Activated B cell treated with CpG ODN at 0.5 μM for 24 hours (primary cell): ENCODE data around the gene EEFSEC. TPM values are rescaled to one million over a fixed set of nuclear protein-coding genes. Genes with fewer than 3 reads are reported as not detected.

Experiments used
- ATAC-seq: fragments of 200-7000 bp; cut with Tn5 transposase; one replicate; pipeline ENCODE4 v1.10.0; 2021; ENCODE audit warnings: low read depth, mild to moderate bottlenecking, moderate library complexity
- CTCF ChIA-PET: fragments of 350-600 bp; sonication (Branson Sonifier 250); formaldehyde crosslinking; loops from one replicate; lab custom pipeline; 2021; ENCODE audit warnings: antibody characterized with exemption; lab: Charles Lee
- POLR2A ChIA-PET: fragments of 350-600 bp; sonication (Branson Sonifier 250); formaldehyde crosslinking; loops from one replicate; lab custom pipeline; 2021; ENCODE audit warnings: antibody characterized with exemption; lab: Charles Lee
- DNase-seq: peaks from one replicate; pipeline ENCODE4 v3.0.0; 2022
- H3K27ac Mint-ChIP-seq: one replicate; pipeline ENCODE4 v1.8.0; 2020; ENCODE audit warnings: mixed read lengths
- H3K27me3 Mint-ChIP-seq: one replicate; pipeline ENCODE4 v1.8.0; 2021; ENCODE audit warnings: mixed read lengths
- H3K36me3 Mint-ChIP-seq: one replicate; pipeline ENCODE4 v1.8.0; 2021; ENCODE audit warnings: low read depth, mixed read lengths
- H3K4me1 Mint-ChIP-seq: one replicate; pipeline ENCODE4 v1.8.0; 2021; ENCODE audit warnings: mixed read lengths
- H3K4me3 Mint-ChIP-seq: one replicate; pipeline ENCODE4 v1.8.0; 2020; ENCODE audit warnings: mild to moderate bottlenecking, mixed read lengths
- H3K9me3 Mint-ChIP-seq: one replicate; pipeline ENCODE4 v1.8.0; 2020; ENCODE audit warnings: mixed read lengths
- CTCF ChIP-seq: fragments of 200-600 bp; IDR thresholded peaks from one replicate; pipeline ENCODE4 v1.8.0; 2022; ENCODE audit warnings: antibody characterized with exemption, mild to moderate bottlenecking
- intact Hi-C: fragments of 100-400 bp; cut with micrococcal nuclease; formaldehyde crosslinking; loops from one replicate; pipeline ENCODE4 v1.15.1; 2024
- total RNA-seq: library from RNA; stranded (reverse); gene quantifications from 2 replicates; pipeline ENCODE4 v1.2.3, GENCODE V29; 2022

EEFSEC gene
- total RNA-seq, 1 donor from 2014 or later = 20.0 TPM

GRCh38 chr3:128420289-128420688 is 267.0 kb downstream of the EEFSEC start:
- no peak overlapping the region for H3K27ac Mint-ChIP-seq
- intact Hi-C loops = no loop called here
- POLR2A ChIA-PET = interaction anchor here (0.7 kb wide), 1 partner anchor 16 kb away, joined by 3 read pairs; no protein-coding TSS in a partner anchor
- no peak for ATAC-seq
- CTCF ChIA-PET = no interaction called here
- H3K27me3 Mint-ChIP-seq = no peaks in the 10 kb centered on the region
- H3K9me3 Mint-ChIP-seq = peaks cover 2% of the 10 kb centered on the region
- no peaks in the 10 kb centered on the region for H3K36me3 Mint-ChIP-seq
- H3K4me3 Mint-ChIP-seq = no peak overlapping the region
- no peak for TF ChIP-seq CTCF
- DNase-seq = no peak
- no peaks in the 10 kb centered on the region for H3K4me1 Mint-ChIP-seq

- CTCF ChIA-PET = no interaction called here
- H3K4me1 Mint-ChIP-seq = no peaks in the 10 kb centered on the region
- no peaks in the 10 kb centered on the region for H3K36me3 Mint-ChIP-seq
- H3K9me3 Mint-ChIP-seq = peaks cover 2% of the 10 kb centered on the region
- POLR2A ChIA-PET = interaction anchor here (0.7 kb wide), 1 partner anchor 15 kb away, joined by 3 read pairs; no protein-coding TSS in a partner anchor
- H3K4me3 Mint-ChIP-seq = no peak overlapping the region
- ATAC-seq (no peak), DNase-seq (no peak)
- TF ChIP-seq CTCF = no peak
- no peaks in the 10 kb centered on the region for H3K27me3 Mint-ChIP-seq
- H3K27ac Mint-ChIP-seq = no peak overlapping the region
- intact Hi-C loops = no loop called here
Measured at GRCh38 chr3:128420720-128421438, 267.6 kb downstream of the EEFSEC start.

- Mint-ChIP-seq H3K4me1 (no peaks in the 10 kb centered on the region), H3K36me3 (no peaks in the 10 kb centered on the region), H3K27ac (no peak overlapping the region), H3K27me3 (no peaks in the 10 kb centered on the region), H3K9me3 (peaks cover 2% of the 10 kb centered on the region), H3K4me3 (no peak overlapping the region)
- intact Hi-C loops = no loop called here
- no peak for TF ChIP-seq CTCF
- ChIA-PET CTCF (no interaction called here), POLR2A (no interaction called here)
- ATAC-seq = no peak
- no peak for DNase-seq
Measured at GRCh38 chr3:128421439-128421836, 268.2 kb downstream of the EEFSEC start.

GRCh38 chr3:128421966-128422365 is 268.7 kb downstream of the EEFSEC start:
- POLR2A ChIA-PET = no interaction called here
- CTCF ChIA-PET = no interaction called here
- TF ChIP-seq CTCF = no peak
- ATAC-seq (no peak), DNase-seq (no peak)
- H3K9me3 Mint-ChIP-seq = peaks cover 2% of the 10 kb centered on the region
- no peaks in the 10 kb centered on the region for H3K4me1 Mint-ChIP-seq
- H3K36me3 Mint-ChIP-seq = no peaks in the 10 kb centered on the region
- intact Hi-C loops = no loop called here
- no peak overlapping the region for H3K27ac Mint-ChIP-seq
- H3K27me3 Mint-ChIP-seq = peaks cover under 1% of the 10 kb centered on the region
- H3K4me3 Mint-ChIP-seq = no peak overlapping the region

- no peaks in the 10 kb centered on the region for H3K4me1 Mint-ChIP-seq
- TF ChIP-seq CTCF = no peak
- ATAC-seq (no peak), DNase-seq (no peak)
- peaks cover 2% of the 10 kb centered on the region for H3K9me3 Mint-ChIP-seq
- H3K27me3 Mint-ChIP-seq = peaks cover 4% of the 10 kb centered on the region
- CTCF ChIA-PET = no interaction called here
- intact Hi-C loops = no loop called here
- H3K27ac Mint-ChIP-seq = no peak overlapping the region
- H3K36me3 Mint-ChIP-seq = no peaks in the 10 kb centered on the region
- no peak overlapping the region for H3K4me3 Mint-ChIP-seq
- POLR2A ChIA-PET = no interaction called here
Measured at GRCh38 chr3:128422762-128423524, 269.7 kb downstream of the EEFSEC start.
